NT2/D1 (cell line): Measurements from ENCODE around the gene DLX4.

Experiments used
- SUZ12 ChIP-seq: IDR thresholded peaks from 2 replicates; pipeline ENCODE4 v1.6.1; 2011; ENCODE audit not compliant: insufficient read length, insufficient read depth; ENCODE audit errors: extremely low read depth
- YY1 ChIP-seq: IDR thresholded peaks from 2 replicates; pipeline ENCODE4 v1.6.1; 2011; ENCODE audit not compliant: insufficient read length, insufficient read depth
- ZNF274 ChIP-seq: IDR thresholded peaks from 2 replicates; pipeline ENCODE4 v1.6.1; 2011; ENCODE audit warnings: mild to moderate bottlenecking, low read depth, low read length

- TF ChIP-seq YY1 (no peak), ZNF274 (no peak), SUZ12 (no peak)
Observed at GRCh38 chr17:50021681-50022370, 52.8 kb downstream of the DLX4 start.
